GM19023 (cell line): ENCODE results near the gene NFATC4.

Source experiments
- ATAC-seq: cut with Tn5 transposase; IDR thresholded peaks from one replicate; pipeline ENCODE4 v1.9.1; 2021; ENCODE audit warnings: mild to moderate bottlenecking, moderate library complexity; ENCODE audit not compliant: unreplicated experiment

Gene NFATC4

GRCh38 chr14:24407608-24408325, 39.8 kb downstream of the NFATC4 start:
- ATAC-seq: no peak

GRCh38 chr14:24408764-24409163, 40.8 kb downstream of the NFATC4 start:
- ATAC-seq: no peak

DNA sequence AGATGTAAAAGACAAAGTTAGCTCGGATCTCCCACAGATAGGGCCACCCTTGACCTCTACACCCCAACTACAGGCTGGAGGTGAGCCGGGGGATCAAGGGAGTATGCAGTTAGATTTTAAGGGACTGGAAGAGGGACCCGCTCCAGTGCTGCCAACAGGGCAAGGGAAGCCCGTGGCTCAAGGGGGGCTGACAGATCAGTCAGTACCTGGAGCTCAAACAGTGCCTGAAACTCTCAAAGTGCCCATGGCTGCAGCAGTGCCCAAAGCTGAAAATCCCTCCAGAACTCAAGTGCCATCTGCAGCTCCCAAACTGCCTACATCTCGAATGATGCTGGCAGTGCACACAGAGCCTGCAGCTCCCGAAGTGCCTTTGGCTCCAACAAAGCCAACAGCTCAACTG, 41.2 kb downstream of the NFATC4 start:
- no peak for ATAC-seq

- no peak for ATAC-seq
Measured at GRCh38 chr14:24409956-24410355, 42.0 kb downstream of the NFATC4 start.

DNA sequence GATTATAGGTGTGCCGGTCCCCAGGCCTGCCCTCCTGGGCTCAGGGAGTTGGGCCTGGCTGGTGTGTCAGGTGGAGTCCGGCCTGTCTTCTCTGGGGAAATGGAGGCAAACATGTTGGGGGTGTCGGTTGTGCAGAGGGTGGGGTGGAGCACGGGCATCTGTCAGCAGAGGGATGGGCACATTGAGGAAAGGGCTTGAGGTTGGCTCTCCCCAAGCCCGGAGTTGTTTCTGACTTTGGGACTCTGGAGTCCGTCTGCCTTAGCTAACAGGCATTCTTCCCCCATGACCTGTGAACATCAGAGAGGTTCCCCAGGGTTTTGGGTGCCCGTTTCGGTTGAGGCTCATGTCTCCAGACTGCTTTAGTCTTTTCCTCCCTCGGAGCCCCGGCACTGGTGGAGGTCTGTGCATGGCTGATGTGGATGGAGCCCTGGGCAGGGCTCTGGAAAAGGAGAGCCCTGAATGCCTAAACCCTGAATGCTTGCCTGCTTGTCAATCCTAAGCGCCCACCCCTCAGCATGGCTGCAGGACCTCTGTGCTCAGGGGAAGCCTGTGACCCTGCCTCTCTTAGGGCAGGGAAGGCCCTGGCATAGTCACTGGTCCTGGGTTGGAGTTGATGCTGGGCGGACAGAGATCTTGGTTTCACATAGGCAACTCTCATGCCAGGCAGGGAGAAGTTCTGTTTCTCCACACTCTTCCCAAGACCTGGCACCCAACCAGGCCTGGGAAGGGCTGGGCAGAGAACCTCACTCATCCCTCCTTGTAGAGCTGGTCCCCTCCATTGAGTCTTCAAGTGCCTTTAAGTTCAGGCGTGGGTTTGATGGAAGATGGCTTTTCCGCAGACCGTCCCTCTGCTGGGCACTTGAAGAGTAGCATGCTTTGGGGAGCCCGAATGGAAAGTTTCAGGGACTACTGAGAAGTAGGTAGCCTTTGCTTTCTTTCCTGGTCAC, 43.7 kb downstream of the NFATC4 start:
- no peak for ATAC-seq

GRCh38 chr14:24414077-24414476, 46.1 kb downstream of the NFATC4 start:
- no peak for ATAC-seq

- no peak for ATAC-seq
Measured at GRCh38 chr14:24414732-24415420, 46.9 kb downstream of the NFATC4 start.

DNA sequence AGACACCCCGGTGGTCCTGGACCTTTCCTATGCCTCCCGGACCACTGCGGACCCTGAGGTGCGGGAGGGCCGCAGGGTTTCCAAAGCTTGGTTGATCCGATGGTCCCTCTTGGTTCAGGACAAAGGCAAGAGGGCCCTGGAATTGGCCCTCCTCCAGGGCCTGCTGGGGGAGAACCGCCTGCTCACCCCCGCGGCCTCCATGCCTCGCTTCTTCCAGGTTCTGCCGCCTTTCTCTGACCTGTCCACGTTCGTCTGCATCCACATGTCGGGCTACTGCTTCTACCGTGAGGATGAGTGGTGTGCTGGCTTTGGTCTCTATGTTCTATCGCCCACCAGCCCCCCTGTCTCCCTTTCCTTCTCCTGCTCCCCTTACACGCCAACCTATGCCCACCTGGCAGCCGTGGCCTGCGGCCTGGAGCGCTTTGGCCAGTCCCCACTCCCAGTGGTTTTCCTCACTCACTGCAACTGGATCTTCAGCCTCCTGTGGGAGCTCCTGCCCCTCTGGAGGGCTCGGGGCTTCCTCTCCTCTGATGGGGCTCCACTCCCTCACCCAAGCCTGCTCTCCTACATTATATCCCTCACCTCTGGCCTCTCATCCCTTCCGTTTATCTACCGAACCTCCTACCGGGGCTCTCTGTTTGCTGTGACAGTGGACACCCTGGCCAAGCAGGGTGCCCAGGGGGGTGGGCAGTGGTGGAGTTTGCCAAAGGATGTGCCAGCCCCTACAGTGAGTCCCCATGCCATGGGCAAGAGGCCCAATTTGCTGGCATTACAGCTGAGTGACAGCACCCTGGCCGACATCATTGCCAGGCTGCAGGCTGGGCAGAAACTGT, 47.7 kb downstream of the NFATC4 start:
- no peak for ATAC-seq

GRCh38 chr14:24416254-24416931, 48.4 kb downstream of the NFATC4 start:
- ATAC-seq: no peak

GRCh38 chr14:24416932-24417619, 49.1 kb downstream of the NFATC4 start:
- ATAC-seq: no peak

GRCh38 chr14:24417832-24418491, 50.0 kb downstream of the NFATC4 start:
- no peak for ATAC-seq

- ATAC-seq: no peak
Measured at GRCh38 chr14:24418492-24418873, 50.5 kb downstream of the NFATC4 start.

- ATAC-seq: no peak
Measured at GRCh38 chr14:24422261-24422660, 54.3 kb downstream of the NFATC4 start.

DNA sequence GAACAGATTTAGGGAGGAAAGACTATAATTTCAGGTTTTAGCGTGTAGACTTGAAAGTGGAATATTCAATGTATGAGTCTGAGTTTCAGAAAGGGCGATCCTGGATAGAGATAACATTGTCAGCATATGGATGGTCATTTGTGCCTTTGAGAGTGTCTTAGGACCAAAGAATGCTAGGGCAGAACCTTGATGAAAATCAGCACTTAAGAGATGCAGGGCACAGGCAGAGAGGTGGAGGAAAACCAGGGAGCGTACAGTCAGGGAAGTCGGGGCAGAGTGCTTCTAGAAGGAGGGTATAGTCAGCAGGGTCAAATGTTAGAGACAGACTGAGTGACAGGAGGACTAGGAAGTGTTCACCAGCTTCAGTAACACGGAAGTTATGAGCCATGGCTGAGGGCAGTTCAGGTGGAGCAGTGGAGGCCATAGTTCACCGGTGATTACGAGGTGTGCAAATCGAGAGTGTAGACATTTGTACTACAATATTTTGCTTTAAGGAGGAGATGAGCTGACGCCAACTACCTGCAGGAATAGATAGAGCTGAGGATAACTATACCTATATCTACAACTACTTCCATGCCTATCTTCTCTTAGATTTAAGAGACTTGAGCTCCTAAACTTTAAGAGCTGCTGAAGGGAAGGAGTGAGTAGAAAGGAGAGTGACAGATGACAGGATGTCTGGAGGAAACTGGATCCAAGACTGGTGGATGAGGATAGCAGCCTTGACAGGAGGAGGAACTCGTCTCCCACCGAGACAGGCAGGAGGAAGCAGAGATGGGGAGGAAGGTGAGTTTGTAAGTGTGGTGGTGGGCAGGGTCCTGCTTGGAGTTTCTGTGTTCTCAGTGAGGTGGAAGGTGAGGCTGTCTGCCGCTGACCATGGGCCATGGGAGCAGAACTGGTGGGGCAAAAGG, 55.0 kb downstream of the NFATC4 start:
- ATAC-seq: no peak

DNA sequence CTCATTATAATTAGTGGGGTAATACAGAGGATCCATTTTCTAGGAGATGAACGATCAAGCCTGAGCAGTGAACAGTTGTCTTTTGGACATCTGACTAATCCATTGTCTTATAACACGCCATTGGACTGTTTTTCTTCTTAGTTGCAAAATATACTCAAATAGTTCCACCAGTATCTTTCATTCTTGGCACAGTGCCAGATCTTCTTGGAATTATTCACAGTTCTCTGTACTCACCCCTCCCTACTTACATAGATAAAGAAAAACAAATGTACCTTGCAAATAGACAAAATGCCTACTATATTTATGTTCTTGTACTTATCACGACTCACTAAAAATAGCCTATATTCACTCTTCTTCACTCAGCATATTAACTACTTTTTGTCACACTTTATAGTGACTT, 57.7 kb downstream of the NFATC4 start:
- no peak for ATAC-seq

DNA sequence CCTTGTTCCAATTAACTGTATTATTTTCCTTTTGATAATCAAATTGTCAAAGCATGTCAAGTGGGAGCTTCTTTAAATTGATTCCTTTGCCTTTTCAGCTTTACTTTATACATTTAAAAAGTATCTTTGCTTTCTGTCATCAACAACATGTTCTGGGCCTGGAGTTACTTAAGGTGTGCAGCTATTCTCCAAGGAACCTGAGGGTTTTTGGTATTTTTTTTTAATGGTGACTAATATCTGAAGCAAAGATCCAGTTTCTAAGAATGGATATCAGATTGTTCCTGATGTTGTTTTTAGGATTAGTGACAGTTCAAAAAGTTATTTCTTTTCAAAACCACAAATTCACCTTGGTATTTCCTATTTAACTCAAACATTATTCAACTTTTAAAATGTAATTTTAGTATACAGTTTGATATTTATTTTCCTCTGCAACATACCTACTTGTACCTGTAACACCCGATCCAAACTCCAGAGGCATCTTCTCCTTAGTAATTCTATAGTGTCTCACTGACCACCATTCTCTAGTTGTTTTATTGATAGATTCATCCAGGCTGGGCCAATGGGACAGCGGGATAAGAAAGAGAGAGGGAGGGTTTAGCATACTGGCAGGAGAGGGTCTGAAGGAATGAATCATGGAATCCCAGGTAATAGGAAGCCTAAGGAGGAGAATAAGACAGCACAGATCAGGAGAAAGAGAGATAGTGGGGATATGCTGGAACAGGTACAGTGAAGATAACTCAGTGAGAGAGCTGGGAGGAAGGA, 58.3 kb downstream of the NFATC4 start:
- ATAC-seq: no peak

DNA sequence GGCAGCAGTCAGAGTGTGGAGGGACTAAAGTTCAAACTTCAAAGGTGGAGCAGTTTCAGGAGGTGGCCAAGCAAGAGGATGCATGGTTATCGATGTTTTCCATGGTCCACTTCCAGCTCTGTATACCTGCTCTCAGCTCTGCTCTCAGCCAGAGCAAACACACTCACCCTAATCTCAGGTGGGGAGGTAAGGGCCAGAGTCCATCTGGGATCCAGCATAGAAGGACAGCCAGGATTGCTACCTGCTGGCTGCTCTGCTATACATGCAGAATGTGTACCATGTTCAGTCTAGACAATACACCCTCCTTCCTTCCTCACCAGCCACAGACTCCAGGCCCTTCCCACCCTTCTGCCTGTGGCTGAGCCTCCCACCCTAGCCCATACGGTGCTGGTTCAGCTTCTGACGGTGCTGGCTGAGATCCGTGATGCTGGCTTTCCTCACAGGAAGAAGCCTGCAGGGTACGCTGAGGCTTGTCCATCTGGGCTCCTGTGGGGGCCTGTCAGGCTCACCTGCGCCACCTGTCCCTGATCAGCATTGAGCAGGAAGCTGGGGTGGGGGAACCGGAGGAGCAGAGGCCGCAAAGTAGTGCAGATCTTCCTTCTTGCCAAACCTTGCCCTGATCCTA, 59.0 kb downstream of the NFATC4 start:
- no peak for ATAC-seq
